ENCODE measurements around the gene ZNF641. TPM values are rescaled to one million over a fixed set of nuclear protein-coding genes. Genes with fewer than 3 reads are reported as not detected.

The ZNF641 gene
- total RNA-seq, 1 experiment from 2014 or later, result 9.3 TPM

DNA sequence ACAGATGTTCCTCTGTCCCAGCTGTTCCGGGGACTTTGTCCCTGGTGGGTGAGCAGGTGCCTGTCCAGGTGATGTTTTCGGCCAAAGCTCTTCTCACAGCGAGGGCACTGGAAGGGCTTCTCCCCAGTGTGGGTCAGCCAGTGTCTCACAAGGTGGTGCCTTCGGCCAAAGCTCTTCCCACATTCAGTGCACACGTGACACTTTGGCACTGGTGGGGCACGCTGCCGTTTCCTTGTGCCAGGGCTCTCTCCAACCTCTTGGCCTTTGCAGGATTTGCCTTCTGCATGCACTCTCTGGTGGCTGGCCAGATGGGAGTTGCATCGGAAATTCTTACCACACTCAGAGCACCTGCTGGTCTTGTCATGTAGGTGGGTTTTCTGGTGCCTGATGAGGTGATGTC lies 7.7 kb downstream of the ZNF641 start:
- TF ChIP-seq, protein P1, sequence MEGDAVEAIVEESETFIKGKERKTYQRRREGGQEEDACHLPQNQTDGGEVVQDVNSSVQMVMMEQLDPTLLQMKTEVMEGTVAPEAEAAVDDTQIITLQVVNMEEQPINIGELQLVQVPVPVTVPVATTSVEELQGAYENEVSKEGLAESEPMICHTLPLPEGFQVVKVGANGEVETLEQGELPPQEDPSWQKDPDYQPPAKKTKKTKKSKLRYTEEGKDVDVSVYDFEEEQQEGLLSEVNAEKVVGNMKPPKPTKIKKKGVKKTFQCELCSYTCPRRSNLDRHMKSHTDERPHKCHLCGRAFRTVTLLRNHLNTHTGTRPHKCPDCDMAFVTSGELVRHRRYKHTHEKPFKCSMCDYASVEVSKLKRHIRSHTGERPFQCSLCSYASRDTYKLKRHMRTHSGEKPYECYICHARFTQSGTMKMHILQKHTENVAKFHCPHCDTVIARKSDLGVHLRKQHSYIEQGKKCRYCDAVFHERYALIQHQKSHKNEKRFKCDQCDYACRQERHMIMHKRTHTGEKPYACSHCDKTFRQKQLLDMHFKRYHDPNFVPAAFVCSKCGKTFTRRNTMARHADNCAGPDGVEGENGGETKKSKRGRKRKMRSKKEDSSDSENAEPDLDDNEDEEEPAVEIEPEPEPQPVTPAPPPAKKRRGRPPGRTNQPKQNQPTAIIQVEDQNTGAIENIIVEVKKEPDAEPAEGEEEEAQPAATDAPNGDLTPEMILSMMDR (IDR thresholded peaks at IDR 0.05; ENCODE audit: unreplicated experiment), result no peak
- BruUV-seq (replicated peaks), result no TSS peak
- CTCF ChIA-PET, result no interaction called here
- H3K4me3 Mint-ChIP-seq (ENCODE audit: low read depth, unreplicated experiment), result no peak overlapping the region
- no peak overlapping the region for H3K27ac Mint-ChIP-seq (ENCODE audit: unreplicated experiment)
- H3K4me1 Mint-ChIP-seq (ENCODE audit: low read depth, unreplicated experiment), result no peaks in the 10 kb centered on the region
- intact Hi-C loops (cut with micrococcal nuclease; ENCODE audit: unreplicated experiment), result no loop called here
- no peak for DNase-seq
- no peaks in the 10 kb centered on the region for H3K9me3 Mint-ChIP-seq (ENCODE audit: low read depth, unreplicated experiment)
- no peaks in the 10 kb centered on the region for H3K27me3 Mint-ChIP-seq (ENCODE audit: unreplicated experiment)
- H3K36me3 Mint-ChIP-seq (ENCODE audit: insufficient read depth, unreplicated experiment), result no peaks in the 10 kb centered on the region

DNA sequence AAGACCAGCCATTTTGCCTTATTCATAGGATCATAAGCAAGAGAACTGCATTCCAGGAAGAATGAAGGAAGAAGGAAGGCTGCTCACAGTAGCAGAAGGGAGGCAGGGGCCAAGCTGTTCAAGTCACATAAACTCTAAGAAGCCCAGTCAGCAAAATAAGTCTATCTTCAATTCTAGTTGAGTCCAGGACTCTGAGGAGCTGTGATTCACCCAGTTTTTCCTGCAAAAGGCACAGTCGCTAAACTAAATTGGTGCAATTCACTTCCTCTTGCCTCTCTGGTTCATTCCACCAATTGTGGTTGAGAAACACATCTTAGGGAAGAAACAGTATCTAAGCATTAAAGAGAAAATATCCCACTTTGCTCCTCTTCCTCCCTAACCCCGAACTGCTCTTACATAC lies 9.8 kb downstream of the ZNF641 start:
- TF ChIP-seq, protein P1 (IDR thresholded peaks at IDR 0.05; ENCODE audit: unreplicated experiment), result no peak
- CTCF ChIA-PET, result no interaction called here
- no TSS peak for BruUV-seq (replicated peaks)
- Mint-ChIP-seq H3K4me3 (ENCODE audit: low read depth, unreplicated experiment) (no peak overlapping the region), H3K36me3 (ENCODE audit: insufficient read depth, unreplicated experiment) (no peaks in the 10 kb centered on the region), H3K9me3 (ENCODE audit: low read depth, unreplicated experiment) (no peaks in the 10 kb centered on the region), H3K4me1 (ENCODE audit: low read depth, unreplicated experiment) (no peaks in the 10 kb centered on the region), H3K27me3 (ENCODE audit: unreplicated experiment) (no peaks in the 10 kb centered on the region), H3K27ac (ENCODE audit: unreplicated experiment) (no peak overlapping the region)
- no peak for DNase-seq
- intact Hi-C loops (cut with micrococcal nuclease; ENCODE audit: unreplicated experiment), result no loop called here

DNA sequence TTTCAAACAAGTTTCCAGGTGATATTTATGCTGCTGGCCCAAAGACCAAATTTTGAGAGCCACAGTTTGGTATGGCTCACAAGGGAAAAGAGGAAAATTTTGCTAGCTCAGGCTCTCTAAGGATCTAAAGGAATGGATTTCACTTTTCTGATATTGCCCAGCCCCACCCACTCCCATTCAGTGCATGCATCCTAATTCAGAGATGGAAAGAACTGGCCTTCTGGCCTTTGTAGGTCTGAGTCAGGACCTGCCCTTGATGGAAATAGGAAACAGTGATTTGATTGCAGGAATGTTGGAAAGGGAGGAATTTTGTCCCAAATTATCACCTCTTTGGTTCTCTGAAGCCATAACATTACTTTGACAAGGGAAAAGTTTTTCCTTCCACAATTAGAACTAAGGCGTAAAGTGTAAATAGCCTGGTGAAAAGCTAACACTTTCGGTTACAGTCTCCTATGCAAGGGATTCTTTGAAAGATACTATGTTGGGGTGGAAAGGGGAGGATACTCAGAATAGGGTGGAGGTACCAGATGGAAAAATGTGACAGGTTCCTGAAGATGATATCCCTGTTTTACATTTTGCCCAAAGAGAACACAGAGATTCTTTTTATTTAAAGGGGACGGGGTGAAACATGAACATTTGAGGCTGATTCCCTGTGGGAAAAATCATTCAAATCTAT lies 11.1 kb downstream of the ZNF641 start:
- H3K9me3 Mint-ChIP-seq (ENCODE audit: low read depth, unreplicated experiment), result no peaks in the 10 kb centered on the region
- DNase-seq, result no peak
- intact Hi-C loops (cut with micrococcal nuclease; ENCODE audit: unreplicated experiment), result no loop called here
- BruUV-seq (replicated peaks), result no TSS peak
- no peaks in the 10 kb centered on the region for H3K36me3 Mint-ChIP-seq (ENCODE audit: insufficient read depth, unreplicated experiment)
- H3K27ac Mint-ChIP-seq (ENCODE audit: unreplicated experiment), result no peak overlapping the region
- no peak overlapping the region for H3K4me3 Mint-ChIP-seq (ENCODE audit: low read depth, unreplicated experiment)
- no peaks in the 10 kb centered on the region for H3K4me1 Mint-ChIP-seq (ENCODE audit: low read depth, unreplicated experiment)
- CTCF ChIA-PET, result interaction anchor here (0.6 kb wide), 1 partner anchor 12 kb away, joined by 3 read pairs; no protein-coding TSS in a partner anchor
- no peaks in the 10 kb centered on the region for H3K27me3 Mint-ChIP-seq (ENCODE audit: unreplicated experiment)
- TF ChIP-seq, protein P1 (IDR thresholded peaks at IDR 0.05; ENCODE audit: unreplicated experiment), result no peak

DNA sequence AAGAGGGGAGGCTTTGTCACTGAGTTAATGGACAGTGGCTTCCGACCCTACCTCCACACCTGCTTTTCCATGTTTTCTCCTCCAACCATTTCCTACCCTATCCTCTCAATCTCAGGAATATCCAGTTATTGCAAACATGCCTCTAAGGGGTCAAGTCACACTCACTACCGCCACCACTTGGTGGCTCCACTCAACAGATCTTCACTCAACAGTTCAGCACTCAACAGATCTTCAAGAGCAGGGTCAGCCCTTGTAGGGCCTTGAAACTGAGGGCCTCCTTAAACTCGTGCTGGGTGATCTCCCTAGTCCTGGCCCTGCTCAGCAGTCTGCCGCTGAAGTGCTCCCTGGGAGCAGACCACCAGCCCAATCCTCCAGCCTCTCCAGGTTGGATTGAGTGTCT lies 14.2 kb downstream of the ZNF641 start:
- no peak overlapping the region for H3K4me3 Mint-ChIP-seq (ENCODE audit: low read depth, unreplicated experiment)

More for the DNA sequence above, 14.2 kb downstream of the ZNF641 start:
- TF ChIP-seq, protein P1 (IDR thresholded peaks at IDR 0.05; ENCODE audit: unreplicated experiment), result no peak
- H3K27me3 Mint-ChIP-seq (ENCODE audit: unreplicated experiment), result peaks cover 1% of the 10 kb centered on the region
- intact Hi-C loops (cut with micrococcal nuclease; ENCODE audit: unreplicated experiment), result no loop called here
- no peaks in the 10 kb centered on the region for H3K4me1 Mint-ChIP-seq (ENCODE audit: low read depth, unreplicated experiment)
- no peaks in the 10 kb centered on the region for H3K36me3 Mint-ChIP-seq (ENCODE audit: insufficient read depth, unreplicated experiment)
- BruUV-seq (replicated peaks), result no TSS peak
- H3K9me3 Mint-ChIP-seq (ENCODE audit: low read depth, unreplicated experiment), result no peaks in the 10 kb centered on the region
- H3K27ac Mint-ChIP-seq (ENCODE audit: unreplicated experiment), result no peak overlapping the region
- CTCF ChIA-PET, result no interaction called here
- no peak for DNase-seq
